SK-N-SH (cell line): ENCODE data around the gene PLEKHA6. TPM values are rescaled to one million over a fixed set of nuclear protein-coding genes. Genes with fewer than 3 reads are reported as not detected.

ENCODE experiments used
- CTCF ChIA-PET: fragments of 300-600, 350-600 bp; formaldehyde crosslinking; extraction: SDS; loops from one replicate; lab custom pipeline; 2021; lab: Yijun Ruan, JAX
- POLR2A ChIA-PET: fragments of 350-600 bp; sonication (Branson Sonifier 250); formaldehyde crosslinking; extraction: SDS; loops from one replicate; lab custom pipeline; 2020; ENCODE audit warnings: antibody characterized with exemption, inconsistent platforms; lab: Yijun Ruan, JAX
- DNase-seq: peaks from one replicate; pipeline ENCODE4 v3.0.0; 2012
- H2AFZ ChIP-seq: fragments of 200-600 bp; sonication (generic); 2 replicates; pipeline ENCODE4 v1.8.1; 2016; ENCODE audit warnings: antibody characterized with exemption, mild to moderate bottlenecking, low read depth
- H3F3A ChIP-seq: fragments of 200-600 bp; sonication (generic); replicated peaks from 2 replicates; pipeline ENCODE3; 2016; ENCODE audit warnings: antibody characterized with exemption, mild to moderate bottlenecking; ENCODE audit not compliant: insufficient read depth
- H3K27ac ChIP-seq, 2 experiments: fragments of 200-500 bp in 1 of 2; fragments of 200-600 bp in 1 of 2; sonication (Bioruptor generic) in 1 of 2; sonication (generic), shearing (Covaris generic) in 1 of 2; 2 replicates each; pipeline versions ENCODE4 v1.5.1 to v1.6.1; 2014 to 2016; ENCODE audit warnings: low read depth in 2 of 2, inconsistent platforms in 1 of 2, low read length in 1 of 2, mild to moderate bottlenecking in 1 of 2, mixed read lengths in 1 of 2
- H3K27me3 ChIP-seq: fragments of 200-600 bp; sonication (generic), shearing (Covaris generic); 2 replicates; pipeline ENCODE4 v1.6.1; 2016; ENCODE audit warnings: mixed run types; ENCODE audit not compliant: insufficient read depth
- H3K36me3 ChIP-seq, 2 experiments: fragments of 200-500 bp in 1 of 2; fragments of 200-600 bp in 1 of 2; sonication (Bioruptor generic) in 1 of 2; sonication (generic) in 1 of 2; replicated peaks in 1 of 2; 2 replicates each; pipeline versions ENCODE3 to v1.5.1; 2014 to 2016; ENCODE audit warnings: low read length in 1 of 2, mild to moderate bottlenecking in 1 of 2; ENCODE audit not compliant: insufficient read depth in 2 of 2, control insufficient read depth in 1 of 2
- H3K4me1 ChIP-seq, 2 experiments: fragments of 200-500 bp in 1 of 2; fragments of 200-600 bp in 1 of 2; sonication (Bioruptor generic) in 1 of 2; sonication (generic), shearing (Covaris generic) in 1 of 2; 2 replicates each; pipeline versions ENCODE4 v1.5.1 to v1.6.1; 2014 to 2016; ENCODE audit warnings: low read depth in 1 of 2, low read length in 1 of 2, mixed run types in 1 of 2; ENCODE audit not compliant: insufficient read depth in 2 of 2, control insufficient read depth in 1 of 2
- H3K4me2 ChIP-seq: fragments of 200-600 bp; sonication (generic), shearing (Covaris generic); 2 replicates; pipeline ENCODE4 v1.6.1; 2017; ENCODE audit warnings: mixed run types
- H3K4me3 ChIP-seq, 2 experiments: fragments of 200-500 bp in 1 of 2; fragments of 200-600 bp in 1 of 2; sonication (Bioruptor generic) in 1 of 2; sonication (generic), shearing (Covaris generic) in 1 of 2; 2 replicates each; pipeline versions ENCODE4 v1.5.1 to v1.8.1; 2014 to 2016; ENCODE audit warnings: low read depth in 2 of 2, inconsistent platforms in 1 of 2, low read length in 1 of 2, mild to moderate bottlenecking in 1 of 2, mixed read lengths in 1 of 2, moderate library complexity in 1 of 2
- H3K79me2 ChIP-seq: fragments of 200-600 bp; sonication (generic); 2 replicates; pipeline ENCODE4 v1.8.1; 2017; ENCODE audit warnings: mild to moderate bottlenecking; ENCODE audit not compliant: insufficient read depth
- H3K9ac ChIP-seq: fragments of 200-600 bp; sonication (generic); 2 replicates; pipeline ENCODE4 v1.6.1; 2017; ENCODE audit warnings: mixed run types
- H3K9me2 ChIP-seq: fragments of 200-600 bp; sonication (generic); 2 replicates; pipeline ENCODE4 v1.6.1; 2017; ENCODE audit warnings: mixed run types
- H3K9me3 ChIP-seq: fragments of 200-600 bp; sonication (generic); 2 replicates; pipeline ENCODE4 v1.6.1; 2017; ENCODE audit warnings: mixed run types, mild to moderate bottlenecking, moderate library complexity
- H4K20me1 ChIP-seq: fragments of 200-600 bp; sonication (generic); 2 replicates; pipeline ENCODE4 v1.6.1; 2017; ENCODE audit warnings: mild to moderate bottlenecking, mixed run types; ENCODE audit not compliant: insufficient read depth
- CHD2 ChIP-seq: fragments of 150-350 bp; IDR thresholded peaks from 2 replicates; pipeline ENCODE4 v1.6.1; 2018; ENCODE audit warnings: low read length; ENCODE audit not compliant: partially characterized antibody
- GATA2 ChIP-seq: sonication (generic); formaldehyde crosslinking; IDR thresholded peaks from 2 replicates; pipeline ENCODE4 v1.5.0; 2020; ENCODE audit warnings: mild to moderate bottlenecking, missing genetic modification reagents
- MXI1 ChIP-seq: IDR thresholded peaks from 2 replicates; pipeline ENCODE4 v1.6.1; 2012; ENCODE audit warnings: mild to moderate bottlenecking, low read depth, low read length, improper control_type of control experiment
- WGBS: methylation state at CpG from one replicate; pipeline ENCODE4 v1.1.6; 2017; ENCODE audit warnings: low lambda C conversion rate; 5-methylcytosine and 5-hydroxymethylcytosine counted together
- polyA plus RNA-seq, 3 experiments: library from polyadenylated mRNA; depleted of rRNA; stranded (reverse); fragments of >200 nt; gene quantifications; 2 replicates each; pipeline ENCODE4 v1.2.3, GENCODE V29; 2012
- TF ChIP-seq, protein P1 (sequence below): IDR thresholded peaks from 2 replicates; pipeline ENCODE4 v1.4.0; 2012; ENCODE audit warnings: low read depth, borderline replicate concordance
- TF ChIP-seq, protein P2 (sequence below): IDR thresholded peaks from 2 replicates; pipeline ENCODE4 v1.4.0; 2012; ENCODE audit warnings: low read depth
- TF ChIP-seq, protein P3 (sequence below): IDR thresholded peaks from 2 replicates; pipeline ENCODE4 v1.6.1; 2012; ENCODE audit warnings: mild to moderate bottlenecking, low read depth, low read length, moderate library complexity
- TF ChIP-seq, protein P4 (sequence below): fragments of 150-350 bp; IDR thresholded peaks from 2 replicates; pipeline ENCODE4 v1.6.1; 2016; ENCODE audit warnings: mild to moderate bottlenecking, low read depth, low read length

PLEKHA6 gene
- polyA plus RNA-seq, 1 of the 3 experiments (the other 2 are of a cell fraction), result 1.2 TPM

DNA sequence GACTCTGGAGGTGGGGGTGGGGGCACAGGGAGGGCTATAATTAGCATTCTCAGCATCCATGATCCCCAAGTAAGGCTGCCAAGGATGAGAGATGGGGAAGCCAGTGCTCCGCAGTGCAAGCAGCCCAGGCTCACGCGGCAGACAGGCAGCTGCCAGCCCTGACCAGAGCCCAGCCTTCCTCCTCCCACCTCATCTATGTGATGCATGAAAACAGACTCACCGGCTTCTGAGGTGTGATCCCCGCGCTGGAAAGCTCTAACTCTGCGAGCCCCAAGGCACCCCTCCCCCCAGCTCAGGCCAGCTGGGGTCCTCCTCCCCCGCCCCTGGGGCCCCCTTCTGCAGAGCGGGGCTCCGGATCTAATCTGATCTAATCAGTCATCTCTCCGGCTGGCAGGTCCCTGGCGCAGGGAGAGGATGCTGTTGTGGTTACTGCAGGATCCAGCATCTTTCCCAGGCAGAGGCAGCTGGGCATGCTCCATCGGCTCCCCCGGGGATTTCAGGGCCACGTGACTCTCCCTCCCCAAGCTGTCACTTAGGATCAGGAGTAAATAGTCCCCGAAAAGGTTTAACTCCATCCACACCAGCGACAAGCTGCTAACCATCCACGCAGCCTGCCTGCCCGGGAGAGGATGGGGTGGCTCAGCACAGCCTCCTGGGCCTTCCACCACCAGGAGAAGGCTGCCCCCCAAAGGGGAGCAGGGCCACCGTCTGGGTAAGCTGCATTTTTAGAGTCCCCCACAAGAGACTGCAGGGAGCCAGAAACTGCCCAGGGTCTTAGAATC is at the start of gene PLEKHA6 (continued):
- peak; percentile 99 for TF ChIP-seq GATA2 (CRISPR knock-in tag)
- TF ChIP-seq, protein P1, sequence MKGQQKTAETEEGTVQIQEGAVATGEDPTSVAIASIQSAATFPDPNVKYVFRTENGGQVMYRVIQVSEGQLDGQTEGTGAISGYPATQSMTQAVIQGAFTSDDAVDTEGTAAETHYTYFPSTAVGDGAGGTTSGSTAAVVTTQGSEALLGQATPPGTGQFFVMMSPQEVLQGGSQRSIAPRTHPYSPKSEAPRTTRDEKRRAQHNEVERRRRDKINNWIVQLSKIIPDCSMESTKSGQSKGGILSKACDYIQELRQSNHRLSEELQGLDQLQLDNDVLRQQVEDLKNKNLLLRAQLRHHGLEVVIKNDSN, result peak; percentile 89
- TF ChIP-seq CHD2, result peak; percentile 68
- TF ChIP-seq, protein P2, sequence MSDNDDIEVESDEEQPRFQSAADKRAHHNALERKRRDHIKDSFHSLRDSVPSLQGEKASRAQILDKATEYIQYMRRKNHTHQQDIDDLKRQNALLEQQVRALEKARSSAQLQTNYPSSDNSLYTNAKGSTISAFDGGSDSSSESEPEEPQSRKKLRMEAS, result peak; percentile 44; the same call in 1 of the 2 replicates
- TF ChIP-seq, all 33 proteins: peak for 16

DNA sequence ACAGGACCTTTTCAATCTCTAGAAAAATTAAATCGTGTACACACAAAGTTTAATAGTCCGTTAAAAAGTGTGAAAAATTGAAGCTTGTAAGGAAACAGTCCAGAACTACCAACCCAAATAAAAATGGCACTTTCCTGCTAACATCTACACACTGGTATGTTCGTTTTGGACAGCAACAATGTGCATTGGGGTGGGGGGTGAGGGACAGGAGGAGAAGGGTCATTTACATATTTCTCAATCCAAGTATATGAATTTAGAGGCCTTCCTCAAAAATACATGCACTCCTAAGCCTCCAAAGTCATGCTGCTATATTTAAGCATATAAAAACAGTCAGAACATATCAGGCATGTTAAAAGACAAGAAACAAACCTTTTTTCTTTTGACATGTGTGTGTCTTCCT is 49.4 kb upstream of the PLEKHA6 start:
- under 1% methylated on average over 3 of the region's 3 CpGs for WGBS
- Histone ChIP-seq H3K9me2 (no peaks in the 10 kb centered on the region), H3F3A (peaks cover 4% of the 10 kb centered on the region), H3K27me3 (no peaks in the 10 kb centered on the region), H2AFZ (no peak overlapping the region), H3K27ac (peak overlapping the region in 1 of 2 experiments; percentile 98; a peak in 1 of 4 replicates), H3K4me2 (peak overlapping the region; percentile 83), H3K4me1 (peaks cover 9 to 22% of the 10 kb centered on the region in 2 experiments; a peak in 3 of 4 replicates), H3K79me2 (peaks cover 77% of the 10 kb centered on the region)
- no peak for DNase-seq
- POLR2A ChIA-PET, result no interaction called here
- TF ChIP-seq GATA2 (CRISPR knock-in tag) (no peak), MXI1 (peak; percentile 20; the same call in 1 of the 2 replicates)
- TF ChIP-seq, protein P3, sequence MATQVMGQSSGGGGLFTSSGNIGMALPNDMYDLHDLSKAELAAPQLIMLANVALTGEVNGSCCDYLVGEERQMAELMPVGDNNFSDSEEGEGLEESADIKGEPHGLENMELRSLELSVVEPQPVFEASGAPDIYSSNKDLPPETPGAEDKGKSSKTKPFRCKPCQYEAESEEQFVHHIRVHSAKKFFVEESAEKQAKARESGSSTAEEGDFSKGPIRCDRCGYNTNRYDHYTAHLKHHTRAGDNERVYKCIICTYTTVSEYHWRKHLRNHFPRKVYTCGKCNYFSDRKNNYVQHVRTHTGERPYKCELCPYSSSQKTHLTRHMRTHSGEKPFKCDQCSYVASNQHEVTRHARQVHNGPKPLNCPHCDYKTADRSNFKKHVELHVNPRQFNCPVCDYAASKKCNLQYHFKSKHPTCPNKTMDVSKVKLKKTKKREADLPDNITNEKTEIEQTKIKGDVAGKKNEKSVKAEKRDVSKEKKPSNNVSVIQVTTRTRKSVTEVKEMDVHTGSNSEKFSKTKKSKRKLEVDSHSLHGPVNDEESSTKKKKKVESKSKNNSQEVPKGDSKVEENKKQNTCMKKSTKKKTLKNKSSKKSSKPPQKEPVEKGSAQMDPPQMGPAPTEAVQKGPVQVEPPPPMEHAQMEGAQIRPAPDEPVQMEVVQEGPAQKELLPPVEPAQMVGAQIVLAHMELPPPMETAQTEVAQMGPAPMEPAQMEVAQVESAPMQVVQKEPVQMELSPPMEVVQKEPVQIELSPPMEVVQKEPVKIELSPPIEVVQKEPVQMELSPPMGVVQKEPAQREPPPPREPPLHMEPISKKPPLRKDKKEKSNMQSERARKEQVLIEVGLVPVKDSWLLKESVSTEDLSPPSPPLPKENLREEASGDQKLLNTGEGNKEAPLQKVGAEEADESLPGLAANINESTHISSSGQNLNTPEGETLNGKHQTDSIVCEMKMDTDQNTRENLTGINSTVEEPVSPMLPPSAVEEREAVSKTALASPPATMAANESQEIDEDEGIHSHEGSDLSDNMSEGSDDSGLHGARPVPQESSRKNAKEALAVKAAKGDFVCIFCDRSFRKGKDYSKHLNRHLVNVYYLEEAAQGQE, result peak; percentile 76
- TF ChIP-seq, all 33 proteins: peak for 2
- peak overlapping the region; percentile 78 to 89 for H3K4me3 ChIP-seq
- CTCF ChIA-PET, result interaction anchor here (0.6 to 5.8 kb wide), 7 partner anchors 11 to 280 kb away, joined by 3 to 60 read pairs (median 5); no protein-coding TSS in a partner anchor
- H3K36me3 ChIP-seq, result peaks cover 52 to 56% of the 10 kb centered on the region in 2 experiments
- peak overlapping the region; percentile 99 for H3K9ac ChIP-seq
- no peaks in the 10 kb centered on the region for H3K9me3 ChIP-seq
- peaks cover 70% of the 10 kb centered on the region for H4K20me1 ChIP-seq

DNA sequence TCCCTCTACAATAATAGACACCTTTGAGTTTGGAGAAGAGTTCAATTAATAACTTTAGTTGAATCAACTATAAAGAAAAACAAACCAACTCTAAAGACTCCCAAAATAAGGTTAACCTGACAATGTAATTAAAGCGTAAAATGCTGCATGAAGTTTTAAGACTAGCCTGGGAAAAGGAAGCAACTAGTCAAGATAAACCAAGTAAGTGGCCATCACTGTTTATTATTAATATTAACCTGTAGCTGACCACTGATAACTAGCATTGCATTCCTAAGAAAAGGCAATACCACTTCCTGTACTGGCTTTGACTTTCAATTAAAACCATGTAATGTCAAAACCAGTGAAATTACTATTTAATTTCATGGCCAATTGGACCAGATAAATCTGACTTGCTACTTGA is 48.9 kb upstream of the PLEKHA6 start:
- Histone ChIP-seq H3K36me3 (peaks cover 57 to 61% of the 10 kb centered on the region in 2 experiments), H3K27me3 (no peaks in the 10 kb centered on the region), H3K27ac (no peak overlapping the region; a peak in 2 of 4 replicates), H3K9ac (peak overlapping the region; percentile 99), H3K9me2 (no peaks in the 10 kb centered on the region), H3K4me3 (peak overlapping the region; percentile 78 to 89), H4K20me1 (peaks cover 75% of the 10 kb centered on the region), H3K79me2 (peaks cover 83% of the 10 kb centered on the region), H2AFZ (no peak overlapping the region), H3F3A (peaks cover 4% of the 10 kb centered on the region), H3K9me3 (no peaks in the 10 kb centered on the region), H3K4me1 (peaks cover 9 to 22% of the 10 kb centered on the region in 2 experiments; a peak in 3 of 4 replicates), H3K4me2 (peak overlapping the region; percentile 83)
- WGBS, result 0% methylated on average over 1 of the region's 1 CpG
- ChIA-PET CTCF (interaction anchor here (0.6 to 5.8 kb wide), 10 partner anchors 11 to 533 kb away, joined by 3 to 60 read pairs (median 6); no protein-coding TSS in a partner anchor), POLR2A (interaction anchor here (1.1 kb wide), 1 partner anchor 10 kb away, joined by 3 read pairs; no protein-coding TSS in a partner anchor)
- DNase-seq, result no peak
- TF ChIP-seq, protein P1, result no peak
- TF ChIP-seq, protein P4, sequence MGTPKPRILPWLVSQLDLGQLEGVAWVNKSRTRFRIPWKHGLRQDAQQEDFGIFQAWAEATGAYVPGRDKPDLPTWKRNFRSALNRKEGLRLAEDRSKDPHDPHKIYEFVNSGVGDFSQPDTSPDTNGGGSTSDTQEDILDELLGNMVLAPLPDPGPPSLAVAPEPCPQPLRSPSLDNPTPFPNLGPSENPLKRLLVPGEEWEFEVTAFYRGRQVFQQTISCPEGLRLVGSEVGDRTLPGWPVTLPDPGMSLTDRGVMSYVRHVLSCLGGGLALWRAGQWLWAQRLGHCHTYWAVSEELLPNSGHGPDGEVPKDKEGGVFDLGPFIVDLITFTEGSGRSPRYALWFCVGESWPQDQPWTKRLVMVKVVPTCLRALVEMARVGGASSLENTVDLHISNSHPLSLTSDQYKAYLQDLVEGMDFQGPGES, result no peak
- TF ChIP-seq, all 33 proteins: peak for 0
